Measurements from ENCODE around the gene CLEC17A.
"Not testable (repeated sequence)": the region's sequence is repeated elsewhere in the genome, so short reads cannot be mapped to it uniquely, and the experiment has no call there.

CLEC17A gene

GRCh38 chr19:14577885-14578427 lies 4.9 kb upstream of the CLEC17A start:
- DNase-seq (ENCODE audit: low read depth, low spot score): no peak

- no peak for DNase-seq (ENCODE audit: low read depth, low spot score)
These were observed 2.2 kb upstream of the CLEC17A start for GRCh38 chr19:14580623-14581237.

GRCh38 chr19:14584372-14584771 lies 1.5 kb downstream of the CLEC17A start:
- not testable (repeated sequence) for DNase-seq (ENCODE audit: low read depth, low spot score)

GRCh38 chr19:14585187-14585586 lies 2.3 kb downstream of the CLEC17A start:
- peak; percentile 16 for DNase-seq (ENCODE audit: low read depth, low spot score)

DNA sequence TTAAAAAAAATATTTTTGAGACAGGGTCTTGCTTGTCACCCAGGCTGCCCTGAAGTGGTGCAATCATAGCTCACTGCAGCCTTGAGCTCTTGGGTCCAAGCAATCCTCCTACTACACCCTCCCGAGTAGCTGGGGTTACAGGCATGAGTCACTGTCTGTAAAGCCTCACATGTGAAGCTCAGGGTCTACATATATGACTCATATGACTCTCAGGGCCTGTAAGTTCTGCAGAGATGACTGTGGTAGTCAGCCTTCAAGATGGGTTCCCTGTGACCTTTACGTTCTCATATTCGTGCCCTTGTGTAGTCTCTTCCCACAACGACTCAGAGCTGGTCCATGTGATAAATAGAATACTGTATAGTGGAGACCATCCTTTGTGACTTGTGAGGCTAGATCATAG lies 6.5 kb downstream of the CLEC17A start:
- not testable (repeated sequence) for DNase-seq (ENCODE audit: low read depth, low spot score)

DNA sequence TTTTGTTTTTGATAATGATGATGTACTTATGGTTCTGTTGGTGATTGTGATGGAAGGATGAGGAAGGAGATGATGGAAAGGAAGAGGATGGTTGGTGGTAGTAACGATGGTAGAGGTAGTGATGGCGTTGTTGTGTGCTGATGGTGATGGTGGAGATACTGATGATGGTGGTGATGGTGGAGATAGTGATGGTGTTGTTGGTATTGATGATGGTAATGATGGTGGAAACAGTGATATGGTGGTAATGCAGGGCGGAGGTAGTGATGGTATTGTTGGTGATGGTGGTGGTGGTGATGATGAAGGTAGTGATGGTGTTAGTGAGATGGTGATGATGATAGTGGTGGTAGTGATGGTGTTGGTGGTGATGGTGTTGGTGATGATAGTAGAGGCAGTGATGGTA lies 12.7 kb downstream of the CLEC17A start:
- DNase-seq (ENCODE audit: low read depth, low spot score): no peak

- DNase-seq (ENCODE audit: low read depth, low spot score): no peak
These were observed 16.8 kb downstream of the CLEC17A start for GRCh38 chr19:14599548-14600147.

DNA sequence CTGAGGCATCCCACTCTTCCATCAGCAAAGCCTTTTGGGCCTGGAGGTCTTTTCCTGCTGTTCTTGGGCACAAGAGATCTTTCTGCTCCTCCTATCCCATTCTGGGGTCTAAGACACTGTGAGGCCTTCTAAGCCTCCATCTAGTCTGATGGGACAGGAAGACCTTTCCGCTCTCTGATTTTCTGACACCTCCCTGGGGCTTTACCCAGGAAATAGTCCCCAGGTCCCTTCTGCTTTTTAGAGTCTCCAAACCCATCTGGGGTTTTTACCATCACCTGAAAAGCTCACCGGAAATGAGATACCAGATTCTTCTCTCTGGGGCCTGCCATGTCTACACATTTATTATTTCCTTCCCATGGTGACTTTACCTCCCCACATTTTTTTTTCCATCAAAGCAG lies 21.1 kb downstream of the CLEC17A start:
- DNase-seq (ENCODE audit: low read depth, low spot score): no peak

GRCh38 chr19:14606627-14607026 lies 23.7 kb downstream of the CLEC17A start:
- no peak for DNase-seq (ENCODE audit: low read depth, low spot score)

- no peak for DNase-seq (ENCODE audit: low read depth, low spot score)
These were observed 28.2 kb downstream of the CLEC17A start for GRCh38 chr19:14611051-14611450.

GRCh38 chr19:14612242-14612641 lies 29.4 kb downstream of the CLEC17A start:
- DNase-seq (ENCODE audit: low read depth, low spot score): not testable (repeated sequence)

GRCh38 chr19:14612657-14613056 lies 29.8 kb downstream of the CLEC17A start:
- no peak for DNase-seq (ENCODE audit: low read depth, low spot score)

DNA sequence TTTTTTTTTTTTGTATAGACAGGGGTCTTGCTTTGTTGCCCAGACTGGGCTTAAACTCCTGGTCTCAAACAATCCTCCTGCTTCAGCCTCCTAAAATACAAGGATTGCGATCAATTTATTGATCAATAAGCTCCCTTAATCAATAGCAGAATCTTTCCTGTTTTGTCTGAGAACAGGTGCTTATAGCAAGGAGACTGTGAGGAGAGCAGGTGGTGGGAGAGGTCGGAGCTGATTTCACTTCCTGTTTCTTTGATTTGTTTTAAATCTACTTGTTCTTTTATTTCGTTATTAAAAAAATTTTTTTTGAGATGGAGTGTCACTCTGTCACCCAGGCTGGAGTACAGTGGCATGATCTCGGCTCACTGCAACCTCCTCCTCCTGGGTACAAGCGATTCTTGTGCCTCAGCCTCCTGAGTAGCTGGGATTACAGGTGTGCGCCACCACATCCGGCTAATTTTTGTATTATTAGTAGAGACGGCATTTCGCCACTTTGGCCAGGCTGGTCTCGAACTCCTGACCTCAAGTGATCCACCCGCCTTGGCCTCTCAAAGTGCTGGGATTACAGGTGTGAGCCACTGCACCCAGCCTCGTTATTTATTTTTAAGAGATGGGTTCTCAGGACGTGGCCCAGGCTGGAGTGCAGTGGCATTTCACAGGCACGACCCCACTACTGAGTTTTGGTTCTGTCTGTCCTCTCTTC lies 30.7 kb downstream of the CLEC17A start:
- not testable (repeated sequence) for DNase-seq (ENCODE audit: low read depth, low spot score)

- DNase-seq (ENCODE audit: low read depth, low spot score): no peak
These were observed 31.2 kb downstream of the CLEC17A start for GRCh38 chr19:14614099-14614412.

GRCh38 chr19:14615623-14616022 lies 32.7 kb downstream of the CLEC17A start:
- DNase-seq (ENCODE audit: low read depth, low spot score): no peak

GRCh38 chr19:14616407-14616806 lies 33.5 kb downstream of the CLEC17A start:
- no peak for DNase-seq (ENCODE audit: low read depth, low spot score)

- DNase-seq (ENCODE audit: low read depth, low spot score): no peak
These were observed 36.5 kb downstream of the CLEC17A start for GRCh38 chr19:14619404-14619803.

- DNase-seq (ENCODE audit: low read depth, low spot score): not testable (repeated sequence)
These were observed 41.6 kb downstream of the CLEC17A start for GRCh38 chr19:14624491-14624890.

DNA sequence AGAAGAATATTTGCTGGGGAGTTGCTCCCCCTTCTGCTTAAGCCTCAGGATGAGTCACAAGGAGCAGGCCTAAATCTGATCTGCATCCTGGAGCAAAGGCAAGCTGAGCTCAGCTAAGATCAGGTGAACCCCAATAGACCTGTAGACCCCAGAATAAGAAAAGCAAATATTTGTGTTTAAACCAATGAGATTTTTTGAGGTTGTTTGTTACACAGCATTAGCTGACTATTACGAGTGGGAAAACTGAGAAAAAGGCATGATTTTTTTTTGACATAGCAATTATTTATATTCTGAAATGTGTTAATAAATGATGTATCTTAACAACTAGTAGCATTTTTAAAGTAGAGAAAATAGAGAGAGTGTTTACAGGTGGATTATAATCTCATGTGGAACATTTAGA lies 46.7 kb downstream of the CLEC17A start:
- DNase-seq (ENCODE audit: low read depth, low spot score): no peak

GRCh38 chr19:14632286-14632685 lies 49.4 kb downstream of the CLEC17A start:
- DNase-seq (ENCODE audit: low read depth, low spot score): no peak

DNA sequence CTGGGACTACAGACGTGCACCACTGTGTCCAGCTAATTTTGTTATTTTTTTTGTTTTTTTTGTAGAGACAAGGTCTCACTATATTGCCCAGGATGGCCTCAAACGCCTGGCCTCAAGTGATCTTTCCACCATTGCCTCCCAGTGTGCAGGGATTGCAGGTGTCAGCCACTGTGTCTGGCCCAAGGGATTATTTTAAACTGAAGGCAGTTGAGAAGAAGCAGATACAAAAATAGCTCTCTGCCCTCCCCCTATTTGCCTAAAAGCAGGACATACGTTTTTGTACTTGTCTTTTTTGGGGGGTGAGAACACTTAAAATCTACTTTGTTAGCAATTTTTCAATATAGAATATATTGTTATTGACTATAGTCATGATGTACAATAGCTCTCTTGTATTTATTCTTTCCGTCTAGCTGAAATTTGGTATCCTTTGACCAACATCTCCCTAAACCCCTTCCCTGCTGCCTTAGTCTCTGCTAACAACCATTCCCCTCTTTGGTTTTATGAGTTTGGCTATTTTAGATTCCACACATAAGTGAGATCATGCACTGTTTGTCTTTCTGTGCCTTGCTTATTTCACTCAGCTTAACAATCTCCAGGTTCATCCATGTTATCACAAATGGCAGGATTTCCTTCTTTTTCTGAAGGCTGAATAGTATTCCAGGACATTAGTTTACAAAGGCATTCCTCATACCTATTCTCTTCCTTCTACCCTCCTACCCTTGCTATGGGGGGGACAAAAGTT lies 56.8 kb downstream of the CLEC17A start:
- DNase-seq (ENCODE audit: low read depth, low spot score): no peak

GRCh38 chr19:14648506-14648905 lies 65.6 kb downstream of the CLEC17A start:
- DNase-seq (ENCODE audit: low read depth, low spot score): no peak

Data from activated CD4-positive, CD25-positive, alpha-beta regulatory T cell treated with anti-CD3 and anti-CD28 coated beads, Interleukin-2, amount 50 U/mL, for 16 hours (primary cell).